NCI-H748 (cell line): Measurements from ENCODE around the gene GRN.
"Not testable (repeated sequence)": the region's sequence is repeated elsewhere in the genome, so short reads cannot be mapped to it uniquely, and the experiment has no call there.

Experiments
- DNase-seq: peaks from one replicate; lab custom pipeline; 2025; ENCODE audit not compliant: unreplicated experiment; lab: John Stamatoyannopoulos, UW

The GRN gene

DNA sequence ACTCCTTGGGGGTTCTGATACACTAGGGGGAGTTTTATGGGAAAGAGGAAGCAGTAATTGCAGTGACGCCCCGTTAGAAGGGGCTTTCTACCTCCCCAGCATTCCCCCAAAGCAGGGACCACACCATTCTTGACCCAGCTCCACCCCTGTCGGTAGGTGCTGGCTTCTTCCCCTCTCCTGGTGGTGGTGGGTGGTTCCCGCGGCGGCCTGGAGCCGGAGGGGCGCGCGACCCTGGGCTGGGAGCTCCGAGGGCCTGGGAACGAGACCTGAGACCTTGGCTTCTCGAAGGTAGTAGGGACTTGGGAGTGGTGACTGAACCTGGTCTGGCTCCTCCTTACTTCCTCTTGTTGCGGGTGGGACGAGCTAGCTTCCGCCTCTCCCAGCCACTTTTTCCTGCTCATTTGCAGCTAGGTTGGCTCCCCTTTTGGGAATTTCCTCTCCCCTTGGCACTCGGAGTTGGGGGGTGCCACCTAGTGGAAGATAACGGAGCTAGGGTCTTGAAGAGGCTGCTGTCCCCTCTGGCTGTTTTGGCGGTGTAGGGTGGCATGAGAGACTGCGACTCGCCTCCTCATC lies 438 bp downstream of the GRN start:
- peak; percentile 86 for DNase-seq

GRCh38 chr17:44346064-44346844 lies 1.2 kb downstream of the GRN start:
- no peak for DNase-seq

GRCh38 chr17:44347206-44348055 lies 2.3 kb downstream of the GRN start:
- not testable (repeated sequence) for DNase-seq

DNA sequence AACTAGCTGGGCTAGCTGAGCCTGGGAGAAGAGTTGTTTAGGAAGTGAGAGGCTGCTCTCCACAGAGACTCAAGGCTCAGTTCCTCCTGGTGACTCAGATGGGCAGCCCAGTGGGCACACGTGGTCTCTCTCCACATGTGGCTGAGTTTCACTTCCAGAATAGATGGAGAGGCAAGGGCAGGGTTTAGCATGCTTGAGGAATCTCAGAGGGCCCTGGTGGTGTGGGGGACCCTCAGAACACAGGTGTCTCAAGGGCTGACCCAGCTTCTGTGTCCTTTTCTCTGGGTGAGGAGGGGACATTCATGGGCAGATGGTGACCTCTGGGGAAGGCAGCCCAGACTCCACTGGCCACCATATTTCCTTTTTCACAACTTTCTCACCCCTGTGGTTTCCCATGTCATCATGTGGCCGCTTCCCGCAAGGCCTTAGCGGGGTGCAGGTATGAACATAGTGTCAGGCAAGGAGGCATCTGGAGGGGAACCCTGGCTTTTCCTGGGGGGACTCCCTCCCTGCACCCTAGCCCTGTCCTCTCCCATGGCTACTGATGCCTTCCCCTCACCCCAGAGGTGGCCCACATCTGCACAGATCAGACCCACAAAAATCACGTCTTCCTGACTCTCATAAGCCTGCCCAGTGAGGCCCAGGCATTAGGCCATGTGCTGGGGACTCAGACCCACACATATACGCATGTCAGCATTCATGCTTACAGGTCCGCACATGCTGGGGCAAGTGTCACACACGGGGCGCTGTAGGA lies 3.3 kb downstream of the GRN start:
- DNase-seq, result no peak

DNA sequence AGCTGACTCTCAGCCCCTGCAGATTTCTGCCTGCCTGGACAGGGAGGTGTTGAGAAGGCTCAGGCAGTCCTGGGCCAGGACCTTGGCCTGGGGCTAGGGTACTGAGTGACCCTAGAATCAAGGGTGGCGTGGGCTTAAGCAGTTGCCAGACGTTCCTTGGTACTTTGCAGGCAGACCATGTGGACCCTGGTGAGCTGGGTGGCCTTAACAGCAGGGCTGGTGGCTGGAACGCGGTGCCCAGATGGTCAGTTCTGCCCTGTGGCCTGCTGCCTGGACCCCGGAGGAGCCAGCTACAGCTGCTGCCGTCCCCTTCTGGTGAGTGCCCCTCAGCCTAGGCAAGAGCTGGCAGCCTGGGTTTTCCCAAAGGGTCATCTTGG lies 3.9 kb downstream of the GRN start:
- no peak for DNase-seq

- no peak for DNase-seq
Measured at GRCh38 chr17:44349553-44350070, 4.5 kb downstream of the GRN start.

DNA sequence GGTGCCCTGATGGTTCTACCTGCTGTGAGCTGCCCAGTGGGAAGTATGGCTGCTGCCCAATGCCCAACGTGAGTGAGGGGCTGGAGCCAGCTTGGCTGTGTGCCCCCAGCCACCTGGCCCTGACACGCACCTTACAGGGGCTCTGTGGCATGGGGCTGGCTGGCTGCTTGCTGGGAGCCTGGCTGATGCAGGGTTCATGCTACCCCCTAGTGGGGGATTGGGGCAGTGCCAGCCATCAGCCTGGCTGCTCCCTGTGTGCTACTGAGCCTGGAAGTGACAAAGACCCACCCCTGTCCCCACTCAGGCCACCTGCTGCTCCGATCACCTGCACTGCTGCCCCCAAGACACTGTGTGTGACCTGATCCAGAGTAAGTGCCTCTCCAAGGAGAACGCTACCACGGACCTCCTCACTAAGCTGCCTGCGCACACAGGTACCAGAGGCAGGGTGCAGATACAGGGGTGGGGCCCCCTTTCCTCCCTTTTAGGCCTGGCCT lies 5.7 kb downstream of the GRN start:
- DNase-seq, result peak; percentile 67

- no peak for DNase-seq
Measured at GRCh38 chr17:44351464-44351863, 6.4 kb downstream of the GRN start.

DNA sequence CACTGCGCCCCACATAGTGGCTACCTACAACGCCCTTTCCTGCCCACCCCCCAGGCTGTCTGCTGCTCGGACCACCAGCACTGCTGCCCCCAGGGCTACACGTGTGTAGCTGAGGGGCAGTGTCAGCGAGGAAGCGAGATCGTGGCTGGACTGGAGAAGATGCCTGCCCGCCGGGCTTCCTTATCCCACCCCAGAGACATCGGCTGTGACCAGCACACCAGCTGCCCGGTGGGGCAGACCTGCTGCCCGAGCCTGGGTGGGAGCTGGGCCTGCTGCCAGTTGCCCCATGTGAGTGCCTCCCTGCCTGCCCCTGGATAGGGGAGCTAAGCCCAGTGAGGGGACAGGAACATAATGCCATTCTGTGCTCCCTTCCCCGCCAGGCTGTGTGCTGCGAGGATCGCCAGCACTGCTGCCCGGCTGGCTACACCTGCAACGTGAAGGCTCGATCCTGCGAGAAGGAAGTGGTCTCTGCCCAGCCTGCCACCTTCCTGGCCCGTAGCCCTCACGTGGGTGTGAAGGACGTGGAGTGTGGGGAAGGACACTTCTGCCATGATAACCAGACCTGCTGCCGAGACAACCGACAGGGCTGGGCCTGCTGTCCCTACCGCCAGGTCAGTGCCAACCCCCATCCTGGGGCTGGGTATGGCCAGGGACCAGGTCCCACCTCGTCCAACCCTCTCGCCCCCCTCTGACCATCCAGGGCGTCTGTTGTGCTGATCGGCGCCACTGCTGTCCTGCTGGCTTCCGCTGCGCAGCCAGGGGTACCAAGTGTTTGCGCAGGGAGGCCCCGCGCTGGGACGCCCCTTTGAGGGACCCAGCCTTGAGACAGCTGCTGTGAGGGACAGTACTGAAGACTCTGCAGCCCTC lies 7.1 kb downstream of the GRN start:
- DNase-seq, result no peak

DNA sequence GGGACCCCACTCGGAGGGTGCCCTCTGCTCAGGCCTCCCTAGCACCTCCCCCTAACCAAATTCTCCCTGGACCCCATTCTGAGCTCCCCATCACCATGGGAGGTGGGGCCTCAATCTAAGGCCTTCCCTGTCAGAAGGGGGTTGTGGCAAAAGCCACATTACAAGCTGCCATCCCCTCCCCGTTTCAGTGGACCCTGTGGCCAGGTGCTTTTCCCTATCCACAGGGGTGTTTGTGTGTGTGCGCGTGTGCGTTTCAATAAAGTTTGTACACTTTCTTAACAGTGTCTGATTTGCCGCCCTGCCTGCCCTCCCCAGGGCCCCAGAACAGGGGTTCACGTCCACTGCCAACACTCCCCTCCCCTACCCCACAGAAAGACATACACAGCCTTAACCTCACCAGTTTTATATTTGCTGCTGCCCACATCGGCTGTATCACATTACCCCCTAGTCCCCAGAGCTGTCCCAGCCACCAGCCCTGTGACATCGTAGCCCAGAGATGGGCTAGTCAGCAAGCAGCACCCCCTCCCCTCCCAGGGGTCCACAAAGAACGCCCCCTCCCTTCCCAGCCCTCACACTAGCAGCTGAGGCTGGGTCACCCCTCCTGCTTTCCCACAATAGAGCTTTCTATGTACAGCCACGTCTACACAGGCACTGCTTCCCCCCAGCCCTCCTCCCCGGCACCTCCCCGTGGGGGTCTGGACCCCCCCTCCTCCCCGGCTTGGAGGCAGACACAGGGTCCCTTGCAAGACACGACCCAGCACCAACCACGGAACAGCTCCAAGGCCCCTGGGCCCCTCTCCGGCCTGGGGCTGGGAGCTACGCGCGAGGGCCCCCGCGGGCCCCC lies 7.9 kb downstream of the GRN start:
- DNase-seq, result no peak

GRCh38 chr17:44353672-44354331 lies 8.7 kb downstream of the GRN start:
- DNase-seq, result peak; percentile 80

- peak; percentile 54 for DNase-seq
Measured at GRCh38 chr17:44354582-44355561, 9.8 kb downstream of the GRN start.

DNA sequence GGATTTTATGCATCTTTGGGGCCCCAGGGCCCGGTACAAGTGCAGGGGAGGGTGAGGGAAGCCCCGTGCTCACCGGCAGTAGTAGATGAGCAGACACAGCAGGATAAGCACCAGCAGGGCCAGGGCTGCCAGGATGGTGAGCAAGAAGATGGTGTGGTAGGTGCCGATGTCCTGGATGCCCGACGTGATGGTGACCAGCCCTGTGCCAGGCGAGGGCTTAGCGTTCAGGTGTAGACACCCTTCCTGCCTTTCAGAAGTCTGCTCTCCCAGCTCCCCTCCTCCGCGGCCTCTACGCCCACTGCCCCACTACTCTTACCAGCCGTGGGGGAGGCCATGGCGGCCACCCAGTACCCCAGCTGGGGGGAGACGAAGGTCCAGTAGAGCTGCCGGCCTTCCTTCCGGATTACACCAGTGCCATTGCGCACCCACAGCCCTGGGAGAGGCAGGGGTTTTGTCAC lies 10.6 kb downstream of the GRN start:
- DNase-seq, result no peak

- no peak for DNase-seq
Measured at GRCh38 chr17:44356241-44356640, 11.1 kb downstream of the GRN start.

DNA sequence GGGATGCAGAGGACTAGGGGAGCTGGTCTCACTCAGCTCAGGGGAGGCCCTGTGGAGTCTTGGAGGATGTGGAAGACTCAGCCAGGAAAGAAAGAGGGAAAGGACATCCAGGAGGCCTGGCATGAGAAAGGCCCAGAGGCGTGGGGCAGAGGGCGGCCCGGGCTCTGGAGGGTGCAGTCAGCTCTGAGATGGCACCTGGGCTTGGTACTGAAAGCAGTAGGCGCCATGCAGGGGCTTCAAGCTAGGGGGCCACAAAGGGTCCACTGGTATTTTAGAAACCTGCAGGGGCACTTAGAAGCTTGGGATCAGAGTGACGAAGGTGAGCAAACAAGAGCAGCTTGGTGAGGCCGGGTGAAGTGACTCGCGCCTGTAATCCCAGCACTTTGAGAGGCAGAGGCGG lies 13.0 kb downstream of the GRN start:
- DNase-seq, result no peak

DNA sequence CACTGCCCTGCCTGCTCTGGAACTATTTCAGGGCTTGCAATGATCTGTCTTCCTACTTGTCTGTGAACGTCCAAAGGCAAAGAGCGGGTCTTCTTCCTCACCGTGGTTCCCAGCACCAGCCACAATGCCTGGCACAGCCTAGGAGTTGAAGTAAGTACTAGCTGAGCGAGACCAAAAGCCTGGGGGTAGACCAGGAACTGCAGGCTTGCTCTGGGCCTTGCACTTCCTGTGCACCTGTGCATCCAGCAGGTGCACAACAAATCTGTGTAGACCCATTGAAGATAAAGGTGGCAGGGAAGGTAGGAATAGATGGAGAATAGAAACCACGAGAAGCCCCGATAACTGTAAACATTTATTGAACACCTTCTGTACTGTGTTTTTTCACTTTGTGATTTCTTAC lies 13.9 kb downstream of the GRN start:
- no peak for DNase-seq

GRCh38 chr17:44359458-44360143 lies 14.5 kb downstream of the GRN start:
- DNase-seq, result no peak
